NCI-H2227 (cell line): ENCODE data around the gene SSR2.
A peak's percentile ranks its signal among the peaks of the same experiment; 100 is the strongest.
"Not testable (repeated sequence)": the region's sequence is repeated elsewhere in the genome, so short reads cannot be mapped to it uniquely, and the experiment has no call there.

Experiments used
- DNase-seq: peaks from one replicate; lab custom pipeline; 2025; ENCODE audit not compliant: unreplicated experiment; lab: John Stamatoyannopoulos, UW

The SSR2 gene

DNA sequence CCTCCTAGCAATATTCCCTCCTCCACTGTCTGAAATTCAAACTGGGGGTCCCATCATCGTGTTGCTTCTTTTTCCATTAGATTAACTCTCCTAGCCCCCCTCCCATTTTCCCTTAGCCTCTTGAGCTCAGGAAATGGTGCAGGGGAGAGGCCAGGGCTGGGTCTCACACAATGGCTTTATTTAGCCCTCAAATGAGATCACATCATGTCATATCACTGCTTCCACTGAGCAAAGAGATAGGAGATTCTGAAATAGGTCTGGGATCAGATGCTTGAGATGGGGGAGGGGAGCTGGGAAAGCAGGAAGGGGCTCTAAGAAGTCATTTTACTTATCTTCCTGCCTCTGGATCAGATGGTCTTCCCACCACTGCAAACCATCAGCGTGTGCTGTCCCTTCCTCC, 24.6 kb downstream of the SSR2 start:
- DNase-seq: no peak

DNA sequence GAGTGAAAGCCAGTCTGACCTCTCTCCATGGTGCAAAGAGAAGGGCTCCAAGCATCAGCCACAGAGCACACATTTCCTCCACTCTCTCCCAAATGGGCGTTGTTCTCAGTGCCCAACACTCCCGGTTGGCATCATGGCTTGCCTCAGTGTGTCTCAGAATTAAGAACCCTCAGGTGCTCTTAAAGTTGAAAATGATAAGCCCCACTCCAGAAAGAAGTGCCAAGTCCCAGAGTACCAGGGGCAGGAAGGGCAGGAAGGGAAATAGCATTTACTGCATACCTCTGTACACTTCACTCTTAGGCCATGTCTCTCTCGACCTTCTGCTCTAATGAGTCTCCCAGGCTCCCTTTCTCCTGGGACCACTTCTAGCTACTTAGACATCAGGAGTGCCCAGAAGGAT, 27.2 kb downstream of the SSR2 start:
- no peak for DNase-seq

DNA sequence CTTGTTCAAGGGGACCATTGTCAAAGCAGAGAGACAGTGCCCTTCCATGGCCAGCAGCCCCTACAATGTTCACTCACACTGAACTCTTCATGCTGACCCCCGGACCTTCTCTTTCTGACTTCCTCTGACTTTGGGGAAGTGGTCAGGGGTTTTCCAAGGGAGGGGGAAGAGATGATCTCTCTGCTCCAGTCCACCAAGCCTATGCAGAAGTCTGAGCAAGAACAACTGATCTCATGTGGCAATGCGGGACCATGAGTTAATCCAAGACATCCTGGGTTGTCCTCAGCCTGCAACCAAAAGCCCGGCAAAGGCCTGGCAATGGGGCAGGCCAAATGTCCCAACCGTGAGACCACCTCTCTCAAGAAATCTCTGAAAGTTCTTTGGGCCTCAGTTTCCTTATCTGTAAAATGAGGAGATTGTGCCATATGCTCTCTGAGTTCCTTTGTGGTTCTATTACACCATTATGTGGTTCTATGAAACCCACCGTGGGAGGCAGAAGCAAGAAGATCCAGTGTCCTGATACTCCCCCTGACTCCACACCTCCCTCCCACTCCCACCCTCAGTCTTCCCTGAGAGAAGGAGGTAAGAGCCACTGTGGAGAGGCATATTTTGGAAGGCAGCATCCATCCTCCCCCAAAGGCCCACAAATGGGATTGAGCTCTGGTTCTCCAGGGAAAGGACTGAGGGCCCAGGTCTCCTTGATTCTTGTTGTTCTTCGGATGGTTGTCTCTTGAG, 30.6 kb downstream of the SSR2 start:
- DNase-seq: no peak

DNA sequence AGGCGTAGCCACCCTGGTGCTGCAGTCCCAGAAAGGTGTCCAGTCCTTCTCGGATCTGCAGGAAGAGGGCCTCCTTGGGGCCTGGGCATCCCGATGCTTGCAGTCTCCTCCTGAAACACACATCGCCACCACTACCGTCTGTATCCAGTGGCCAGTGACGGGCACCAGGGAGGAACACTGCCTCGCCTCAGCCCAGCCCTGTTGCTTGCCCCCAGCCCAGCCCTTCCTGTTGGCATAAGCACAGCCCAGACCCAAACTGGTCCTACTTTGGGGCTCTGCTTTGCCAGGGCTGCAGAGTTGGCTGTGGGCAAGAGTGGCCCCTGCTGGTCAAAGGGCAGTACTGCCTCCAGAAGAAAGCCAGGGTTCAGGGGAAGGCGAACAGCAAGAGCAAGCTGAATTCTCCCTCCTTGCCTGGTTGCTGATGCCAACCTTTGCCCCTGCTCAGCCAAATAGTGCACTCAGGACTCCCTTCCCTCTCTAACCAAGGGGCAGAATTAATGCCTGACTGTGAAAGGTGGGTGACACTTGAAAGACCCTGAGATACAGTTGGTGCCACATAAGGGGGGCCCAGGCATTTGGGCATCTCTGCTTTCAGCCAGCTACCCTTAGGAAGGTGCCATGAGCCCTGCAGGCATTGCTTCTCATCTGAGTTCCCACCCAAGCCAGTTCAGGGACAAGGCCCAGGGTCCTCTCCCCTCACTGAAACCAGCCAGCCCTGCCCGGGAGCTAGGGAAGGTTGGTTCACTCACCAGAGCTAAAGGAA, 31.3 kb downstream of the SSR2 start:
- peak; percentile 82 for DNase-seq

GRCh38 chr1:155984903-155985645, 35.7 kb downstream of the SSR2 start:
- DNase-seq: not testable (repeated sequence)

GRCh38 chr1:155984341-155984740, 36.4 kb downstream of the SSR2 start:
- no peak for DNase-seq

- DNase-seq: no peak
Measured at GRCh38 chr1:155983191-155984024, 37.3 kb downstream of the SSR2 start.

GRCh38 chr1:155982106-155982505, 38.6 kb downstream of the SSR2 start:
- DNase-seq: no peak

DNA sequence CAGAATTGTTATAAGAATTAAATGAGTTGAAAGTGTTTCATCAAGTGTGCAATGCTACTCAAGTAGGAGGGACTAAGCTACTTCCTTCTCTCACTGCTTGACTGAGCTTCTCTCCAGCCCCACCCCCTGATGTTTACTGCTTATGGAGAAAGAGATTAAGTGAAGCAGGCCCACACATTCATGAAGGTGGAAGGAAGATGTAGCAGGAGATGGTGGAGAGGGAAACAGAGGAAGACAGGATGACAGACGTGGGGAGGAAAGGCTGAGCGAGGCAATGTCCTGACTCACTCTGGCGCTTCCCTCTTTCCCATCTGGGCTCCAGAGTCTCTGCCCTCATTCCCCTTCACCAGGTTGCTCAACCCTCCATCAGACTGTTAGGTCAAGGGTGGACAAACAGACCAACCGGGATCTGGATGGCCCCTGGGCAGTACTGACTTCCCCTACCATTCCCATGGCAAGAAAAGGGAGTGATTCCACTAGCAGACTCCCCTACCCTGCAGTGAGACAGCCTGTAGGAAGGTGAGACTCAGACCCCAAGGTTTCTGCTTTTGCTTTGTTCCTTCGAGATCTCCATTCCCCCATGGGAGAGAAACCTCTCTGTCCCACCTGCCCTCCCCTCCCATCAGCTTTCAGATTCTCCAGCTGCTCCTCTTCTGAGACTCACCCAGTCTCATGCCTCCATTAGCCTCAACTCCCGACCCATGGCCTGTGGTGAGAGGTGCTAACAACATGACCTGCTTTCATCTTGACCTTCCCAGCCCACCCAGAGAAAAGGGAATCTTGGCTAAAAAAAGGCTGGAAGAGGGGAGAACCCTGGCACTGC, 39.3 kb downstream of the SSR2 start:
- no peak for DNase-seq

DNA sequence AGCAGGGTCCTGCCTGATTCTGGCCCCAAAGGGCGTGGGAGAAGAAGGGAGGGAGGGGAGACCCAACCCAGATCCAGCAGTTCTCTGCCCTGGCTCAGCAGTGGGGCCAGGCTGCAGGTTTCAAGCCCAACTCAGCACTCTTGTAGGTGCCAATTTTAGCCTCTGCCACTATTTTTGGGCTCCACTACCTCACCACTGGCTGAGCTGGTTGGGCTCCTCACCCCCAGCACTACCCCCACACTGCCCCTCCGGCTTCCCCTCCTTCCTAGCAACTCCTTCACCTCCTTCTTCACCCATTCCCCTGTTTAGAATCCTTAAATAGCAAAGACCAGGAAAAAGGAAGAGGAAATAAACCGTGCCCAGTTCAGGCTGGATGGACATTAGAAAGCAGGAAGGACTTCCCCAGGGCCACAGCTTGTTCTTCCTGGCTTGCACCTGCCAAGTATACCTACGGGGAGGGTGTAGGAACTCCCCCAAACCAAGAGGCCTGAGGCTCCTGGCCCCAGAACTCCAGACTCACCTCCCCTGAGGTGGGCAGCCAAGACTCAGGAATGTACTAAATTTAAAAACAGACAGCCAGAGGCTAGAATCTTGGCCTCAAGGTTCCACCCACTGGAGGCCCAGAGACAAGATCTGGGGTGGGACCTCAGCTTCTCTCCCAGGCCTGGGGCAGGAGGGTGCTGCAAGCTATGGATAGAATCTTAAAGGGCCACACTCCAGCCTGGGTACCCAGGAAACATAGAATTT, 41.0 kb downstream of the SSR2 start:
- no peak for DNase-seq

GRCh38 chr1:155978973-155979429, 41.8 kb downstream of the SSR2 start:
- no peak for DNase-seq

DNA sequence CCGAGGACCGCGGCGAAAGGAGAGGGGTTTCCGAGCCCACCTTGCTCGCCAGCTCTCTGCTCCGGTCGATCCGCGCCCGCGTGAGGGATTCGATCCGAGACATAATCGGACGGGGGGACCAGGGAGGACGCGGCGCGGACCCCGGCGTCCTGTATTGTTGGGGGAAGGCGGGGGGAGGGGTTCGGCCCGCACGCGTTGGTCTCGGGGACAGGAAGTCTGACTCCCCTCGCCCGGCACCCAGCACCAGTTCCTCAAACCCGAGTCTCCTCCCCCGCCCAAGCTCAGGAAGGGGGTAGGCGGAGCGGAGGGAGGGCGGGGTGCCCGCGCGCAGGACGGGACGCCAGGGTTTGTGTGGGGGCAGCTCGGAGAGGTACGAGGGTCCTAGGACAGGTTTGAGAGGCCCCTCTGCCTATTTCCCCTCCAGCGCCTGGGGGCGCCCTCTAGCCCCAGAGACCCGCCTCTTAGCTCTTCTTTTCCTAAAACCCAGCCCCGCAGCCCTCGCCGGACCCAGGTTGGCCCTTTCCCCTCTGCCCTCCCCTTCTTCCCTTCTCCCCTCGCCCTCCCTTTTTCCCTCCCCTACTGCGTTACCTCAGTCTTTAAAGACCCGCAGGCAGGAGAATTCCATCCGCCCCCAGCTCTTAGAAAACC, 42.3 kb downstream of the SSR2 start, which contains the start of gene ARHGEF2:
TSS of gene ARHGEF2 (minus strand) at position 223 of the 648 bp plus-strand sequence. CDS start at position 103, 120 bp downstream.
- peak; percentile 55 for DNase-seq

GRCh38 chr1:155977690-155978324, 42.9 kb downstream of the SSR2 start:
- DNase-seq: peak; percentile 52

DNA sequence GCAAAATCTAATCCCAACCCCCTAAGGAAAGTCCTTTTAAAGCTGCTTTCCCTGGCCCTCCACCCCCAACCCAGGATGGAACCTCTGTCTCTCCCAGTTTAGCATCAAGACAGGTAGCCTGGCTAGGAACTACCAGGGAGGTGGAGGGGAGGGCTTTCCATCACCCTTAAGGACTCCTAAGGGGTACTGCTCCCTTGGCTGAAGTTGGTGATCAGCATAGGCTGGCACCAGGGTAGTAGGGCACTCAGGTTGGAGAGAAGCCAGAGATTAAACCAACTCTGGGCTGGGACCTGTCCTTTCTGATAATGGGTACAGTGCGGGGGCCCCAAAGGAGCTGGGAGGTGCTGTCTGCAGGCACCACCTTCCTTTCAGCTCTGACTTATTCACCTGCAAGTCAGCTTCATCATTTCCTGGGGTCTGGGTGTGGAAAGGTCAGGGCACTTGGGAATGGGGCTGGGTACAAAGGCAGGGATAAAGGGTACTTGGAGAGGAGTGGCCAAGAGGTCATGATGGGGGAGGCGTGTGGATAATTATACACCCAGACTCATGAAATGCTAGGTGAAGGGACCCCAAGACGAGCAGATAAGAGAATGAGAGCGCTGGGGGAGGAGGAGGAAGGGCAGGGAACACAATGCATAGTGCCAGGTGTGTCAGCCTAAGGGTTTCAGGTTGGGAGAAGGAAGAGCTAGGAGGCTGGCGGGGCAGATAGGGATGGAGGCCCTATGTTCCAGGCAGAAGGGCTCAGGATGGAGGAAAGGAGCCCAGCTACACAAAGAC, 43.6 kb downstream of the SSR2 start:
- no peak for DNase-seq

DNA sequence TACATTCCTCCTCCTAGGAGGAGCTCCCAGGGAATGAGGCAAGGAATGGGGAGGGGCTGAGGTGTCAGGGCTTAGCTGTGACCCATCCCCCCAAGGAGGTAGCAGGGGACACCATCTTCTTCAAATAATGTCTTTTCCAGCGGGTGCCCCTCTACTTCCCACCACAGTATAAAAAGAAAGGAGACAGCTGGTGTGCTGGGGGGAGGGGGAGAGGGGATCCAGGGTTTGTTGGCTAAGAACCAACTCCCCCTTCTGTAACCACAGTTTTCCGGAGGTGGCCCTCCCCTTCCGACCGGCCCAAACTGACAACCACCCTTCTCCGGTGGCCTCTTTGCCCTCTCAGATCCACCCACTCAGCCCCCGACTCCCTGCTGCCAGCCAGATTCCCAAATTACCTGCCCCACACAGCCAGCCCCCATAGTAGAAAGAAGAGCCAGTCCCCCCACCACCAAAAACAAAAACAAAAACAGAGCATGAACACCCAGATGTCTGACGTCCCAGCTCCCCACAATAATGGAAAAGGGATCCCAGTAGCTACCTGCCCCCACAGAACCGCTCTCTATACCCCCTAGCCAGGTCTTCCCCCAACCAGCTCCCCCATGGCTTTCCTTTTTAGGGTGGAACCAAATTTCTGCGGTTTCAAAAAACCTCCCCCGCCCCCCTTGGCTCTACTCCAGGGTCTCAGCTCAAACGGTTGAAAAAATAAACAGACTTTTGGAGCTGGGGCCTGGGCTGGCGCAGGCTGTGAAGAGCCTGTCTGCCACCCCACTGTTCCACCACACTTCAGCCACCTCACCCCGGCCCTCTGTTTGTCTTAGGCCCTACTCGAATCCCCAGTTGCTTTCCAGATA, 44.5 kb downstream of the SSR2 start:
- DNase-seq: peak; percentile 62

DNA sequence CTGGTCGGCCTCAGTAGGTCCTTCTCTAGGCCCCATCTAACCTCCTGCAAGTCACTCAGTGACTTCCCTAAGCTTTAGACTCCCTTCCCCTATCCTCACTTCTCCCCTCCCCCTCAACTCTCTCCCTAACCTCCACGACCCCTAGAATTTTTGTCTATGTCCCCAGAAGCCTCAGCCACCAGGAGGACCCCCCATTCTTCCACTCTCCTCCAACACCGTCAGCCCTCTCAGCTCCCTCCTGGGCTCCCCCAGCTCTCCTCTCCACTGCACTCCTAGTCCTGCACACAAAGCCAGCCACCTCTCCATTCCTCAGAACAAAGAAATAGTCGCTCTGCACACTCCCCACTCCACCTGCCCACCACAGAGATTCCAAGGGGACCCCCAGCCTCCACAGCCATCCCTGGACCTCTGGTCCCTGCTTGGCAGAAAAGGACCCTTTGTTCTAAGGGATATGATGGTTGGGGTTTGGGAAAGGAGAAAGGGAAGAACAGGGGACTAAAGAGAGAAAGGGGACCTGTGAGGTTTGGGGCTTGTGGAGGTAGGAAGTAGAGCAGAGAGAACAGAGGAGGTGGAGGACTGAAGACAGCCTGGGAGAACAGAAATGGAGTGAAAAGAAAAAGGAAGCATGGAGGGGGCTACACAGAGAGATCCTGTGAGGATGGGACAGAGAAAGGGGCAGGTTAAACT, 45.2 kb downstream of the SSR2 start:
- DNase-seq: no peak
